Esophagus squamous epithelium (tissue), 5 donors: ENCODE data around the gene ELFN2. TPM values are rescaled to one million over a fixed set of nuclear protein-coding genes. Genes with fewer than 3 reads are reported as not detected.

Experiments
- DNase-seq: peaks from one replicate; lab custom pipeline; 2025; lab: John Stamatoyannopoulos, UW
- H3K27ac ChIP-seq, 4 donors: fragments of 200-600 bp; sonication (generic); one replicate each; pipeline ENCODE4 v1.5.1; 2016 to 2019; ENCODE audit warnings: mild to moderate bottlenecking in 1 of 4
- H3K27me3 ChIP-seq, 4 donors: fragments of 200-600 bp; sonication (generic); 1 replicate in 3 of 4; 2 replicates in 1 of 4; pipeline versions ENCODE4 v1.5.1 to v1.6.0; 2017 to 2021; ENCODE audit warnings: antibody characterized with exemption in 1 of 4
- H3K36me3 ChIP-seq, 3 donors: fragments of 200-600 bp; sonication (generic); one replicate each; pipeline ENCODE4 v1.5.1; 2016 to 2019
- H3K4me1 ChIP-seq, 3 donors: fragments of 200-600 bp; sonication (generic); one replicate each; pipeline ENCODE4 v1.5.1; 2017 to 2019
- H3K4me3 ChIP-seq, 4 donors: fragments of 200-600 bp; sonication (generic); 1 replicate in 3 of 4; 2 replicates in 1 of 4; pipeline ENCODE4 v1.5.1; 2016 to 2019; ENCODE audit warnings: mild to moderate bottlenecking in 2 of 4, moderate library complexity in 1 of 4
- H3K9me3 ChIP-seq, 3 donors: fragments of 200-600 bp; sonication (generic); one replicate each; pipeline ENCODE4 v1.5.1; 2016 to 2019
- CTCF ChIP-seq, 6 experiments: fragments of 450-650 bp in 4 of 6; fragments of 200-600 bp in 2 of 6; sonication (generic) in 2 of 6; IDR thresholded peaks; one replicate each; pipeline ENCODE4 v1.5.1; 2016 to 2019; ENCODE audit warnings: antibody characterized with exemption in 6 of 6, mild to moderate bottlenecking in 4 of 6, moderate library complexity in 4 of 6
- POLR2A ChIP-seq, 4 donors: fragments of 450-650 bp; IDR thresholded peaks; one replicate each; pipeline ENCODE4 v1.6.1; 2017; ENCODE audit warnings: antibody characterized with exemption in 4 of 4, mild to moderate bottlenecking in 4 of 4, moderate library complexity in 3 of 4
- WGBS, 2 donors: methylation state at CpG; one replicate each; pipeline ENCODE4 v1.1.5; 2018; 5-methylcytosine and 5-hydroxymethylcytosine counted together
- intact Hi-C: fragments of 100-400 bp; cut with DNase I; formaldehyde crosslinking; loops from one replicate; pipeline ENCODE4 v1.15.0; 2022
- total RNA-seq, 4 donors: library from RNA; depleted of rRNA; stranded (reverse); fragments of >200 nt; gene quantifications; one replicate each; pipeline ENCODE4 v1.1.0, GENCODE V29; 2016
- donor health status: DM: yes; HTN: yes; CAD: no.

The ELFN2 gene
- total RNA-seq, 4 donors from 2014 or later = not detected

- intact Hi-C loops = no loop called here
- Histone ChIP-seq H3K9me3 (no peaks in the 10 kb centered on the region), H3K4me1 (no peaks in the 10 kb centered on the region), H3K27me3 (peaks cover 0 to 28% (median 0%) of the 10 kb centered on the region in 4 donors), H3K36me3 (no peaks in the 10 kb centered on the region), H3K27ac (no peak overlapping the region), H3K4me3 (no peak overlapping the region)
- DNase-seq = no peak
- TF ChIP-seq POLR2A (IDR thresholded peaks at IDR 0.05) = no peak
- no peak for TF ChIP-seq CTCF (IDR thresholded peaks at IDR 0.05)
- WGBS, 2 donors = 76 to 81% methylated on average over 3 of the region's 4 CpGs
Measured at GRCh38 chr22:37368058-37368457, 59.2 kb downstream of the ELFN2 start.

- no peak for TF ChIP-seq POLR2A (IDR thresholded peaks at IDR 0.05)
- TF ChIP-seq CTCF (IDR thresholded peaks at IDR 0.05) = no peak
- Histone ChIP-seq H3K4me3 (no peak overlapping the region), H3K9me3 (no peaks in the 10 kb centered on the region), H3K27me3 (peaks cover 0 to 13% (median 0%) of the 10 kb centered on the region in 4 donors), H3K27ac (no peak overlapping the region), H3K36me3 (no peaks in the 10 kb centered on the region), H3K4me1 (no peaks in the 10 kb centered on the region)
- WGBS, 2 donors = 77 to 100% methylated on average over 1 to 5 of the region's 8 CpGs
- no peak for DNase-seq
- intact Hi-C loops = no loop called here
Measured at GRCh38 chr22:37366601-37367000, 60.7 kb downstream of the ELFN2 start.

- intact Hi-C loops = no loop called here
- DNase-seq = no peak
- no peak overlapping the region for H3K4me3 ChIP-seq
- WGBS, 2 donors = 76 to 85% methylated on average over 10 of the region's 10 CpGs
- no peak overlapping the region for H3K27ac ChIP-seq
- H3K36me3 ChIP-seq = no peaks in the 10 kb centered on the region
- peaks cover 0 to 6% (median 0%) of the 10 kb centered on the region in 4 donors for H3K27me3 ChIP-seq
- TF ChIP-seq CTCF (IDR thresholded peaks at IDR 0.05) = no peak
- no peak for TF ChIP-seq POLR2A (IDR thresholded peaks at IDR 0.05)
- H3K4me1 ChIP-seq = no peaks in the 10 kb centered on the region
- no peaks in the 10 kb centered on the region for H3K9me3 ChIP-seq
Measured at GRCh38 chr22:37365950-37366349, 61.3 kb downstream of the ELFN2 start.

- H3K4me3 ChIP-seq = no peak overlapping the region
- DNase-seq = no peak
Measured at GRCh38 chr22:37363261-37363992, 63.9 kb downstream of the ELFN2 start.

More at GRCh38 chr22:37363261-37363992, 63.9 kb downstream of the ELFN2 start:
- intact Hi-C loops = no loop called here
- Histone ChIP-seq H3K4me1 (no peaks in the 10 kb centered on the region), H3K36me3 (no peaks in the 10 kb centered on the region), H3K9me3 (no peaks in the 10 kb centered on the region), H3K27me3 (peaks cover 0 to 28% (median 0%) of the 10 kb centered on the region in 4 donors), H3K27ac (no peak overlapping the region)
- TF ChIP-seq CTCF (IDR thresholded peaks at IDR 0.05) (no peak), POLR2A (IDR thresholded peaks at IDR 0.05) (no peak)
- 56 to 72% methylated on average over 13 to 14 of the region's 15 CpGs for WGBS, 2 donors
